Sigmoid colon (tissue), 4 donors: ENCODE results near the gene AGAP9.
"Not testable (repeated sequence)": the region's sequence is repeated elsewhere in the genome, so short reads cannot be mapped to it uniquely, and the experiment has no call there.

ENCODE experiments used
- CTCF ChIP-seq, 4 experiments: fragments of 450-650 bp in 3 of 4; fragments of 200-600 bp in 1 of 4; IDR thresholded peaks; one replicate each; pipeline ENCODE4 v1.5.1; 2016 to 2019; ENCODE audit warnings: antibody characterized with exemption in 4 of 4, mild to moderate bottlenecking in 3 of 4, moderate library complexity in 2 of 4
- EP300 ChIP-seq, 4 donors: sonication (generic); formaldehyde crosslinking; IDR thresholded peaks; one replicate each; pipeline ENCODE4 v1.6.1; 2017; ENCODE audit warnings: antibody characterized with exemption in 4 of 4
- POLR2A ChIP-seq, 2 donors: fragments of 450-650 bp; IDR thresholded peaks; one replicate each; pipeline ENCODE4 v1.6.1; 2016; ENCODE audit warnings: antibody characterized with exemption in 2 of 2, mild to moderate bottlenecking in 2 of 2, moderate library complexity in 2 of 2
- POLR2AphosphoS5 ChIP-seq, 4 donors: sonication (generic); formaldehyde crosslinking; IDR thresholded peaks; one replicate each; pipeline ENCODE4 v1.6.1; 2017; ENCODE audit warnings: antibody characterized with exemption in 4 of 4

DNA sequence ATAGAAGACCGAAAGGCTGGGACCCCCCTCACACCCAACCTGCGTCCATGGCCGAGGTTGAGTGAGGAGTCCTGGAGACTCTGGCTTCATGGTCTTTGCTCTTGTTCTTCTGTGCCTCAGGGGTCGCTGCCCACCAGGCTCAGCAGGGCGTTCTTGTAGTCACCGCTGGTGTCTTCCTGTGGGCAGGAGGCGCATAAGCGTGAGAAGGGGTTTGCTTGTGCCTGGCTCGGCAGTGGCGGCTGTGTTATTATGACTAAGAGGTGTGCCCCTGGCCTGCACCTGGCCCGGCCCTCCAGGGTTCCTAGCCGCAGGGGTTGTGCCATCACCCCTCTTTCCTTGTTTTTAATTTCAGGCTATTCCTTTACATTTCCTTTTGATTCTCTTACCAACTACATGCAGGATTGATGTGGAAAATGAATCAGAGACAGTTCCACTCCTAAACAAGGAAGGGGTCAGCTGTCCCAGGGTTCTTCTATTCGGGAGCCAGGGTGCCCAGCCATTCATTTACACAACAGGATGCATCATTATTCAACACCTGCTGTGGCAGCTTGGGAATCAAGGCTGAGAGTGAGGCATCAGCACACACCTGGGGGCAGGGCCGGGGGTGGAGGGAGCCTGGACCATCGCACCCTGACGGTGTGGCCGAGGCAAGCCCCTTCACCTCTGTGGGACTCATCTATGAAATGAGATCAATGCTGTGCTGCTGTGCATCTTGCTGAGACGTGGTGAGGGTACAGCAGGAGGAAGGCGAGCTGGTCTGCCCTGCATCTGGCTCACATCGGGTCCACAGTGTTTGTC, 54.5 kb downstream of the AGAP9 start:
- not testable (repeated sequence) for TF ChIP-seq CTCF, POLR2AphosphoS5, POLR2A, EP300 (IDR thresholded peaks at IDR 0.05)
